ENCODE data around the gene PCDHB11.
"Not testable (repeated sequence)": the region's sequence is repeated elsewhere in the genome, so short reads cannot be mapped to it uniquely, and the experiment has no call there.

PCDHB11 gene

DNA sequence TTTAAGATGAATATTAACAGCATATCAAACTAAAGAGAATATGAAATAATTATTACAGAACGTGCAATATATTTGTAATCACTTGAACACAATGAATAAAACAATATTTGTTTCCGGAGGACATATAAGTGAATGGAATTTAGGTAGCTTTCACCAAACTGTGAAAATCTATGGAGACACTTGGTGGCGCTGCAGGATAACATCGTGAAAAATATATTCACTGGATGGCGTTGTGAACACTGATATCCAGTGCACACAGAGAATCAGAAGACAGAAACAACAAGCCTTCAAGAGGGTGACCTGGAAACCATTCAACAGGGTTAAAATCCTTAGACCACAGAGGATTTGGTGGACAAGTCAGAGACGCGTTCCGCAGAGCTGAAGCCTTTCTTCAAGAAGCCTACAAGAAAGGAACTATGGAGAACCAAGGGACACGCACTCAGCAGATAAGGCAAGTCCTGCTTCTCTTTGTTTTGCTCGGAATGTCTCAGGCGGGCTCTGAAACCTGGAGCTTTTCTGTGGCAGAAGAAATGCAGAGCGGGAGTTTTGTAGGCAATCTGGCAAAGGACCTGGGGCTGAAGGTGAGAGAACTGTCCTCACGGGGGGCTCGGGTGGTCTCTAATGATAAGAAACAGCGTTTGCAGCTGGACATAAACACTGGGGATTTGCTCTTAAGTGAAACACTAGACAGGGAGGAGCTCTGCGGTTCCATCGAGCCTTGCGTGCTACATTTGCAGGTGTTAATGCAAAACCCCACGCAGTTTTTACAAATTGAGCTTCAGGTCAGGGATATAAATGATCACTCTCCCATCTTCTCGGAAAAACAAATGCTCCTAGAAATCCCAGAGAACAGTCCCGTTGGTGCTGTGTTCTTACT lies at the start of gene PCDHB11:
PCDHB11 (plus strand) TSS at position 269 of the 877 bp plus-strand sequence; CDS start at position 417, 148 bp downstream.
- TF ChIP-seq, protein P1, sequence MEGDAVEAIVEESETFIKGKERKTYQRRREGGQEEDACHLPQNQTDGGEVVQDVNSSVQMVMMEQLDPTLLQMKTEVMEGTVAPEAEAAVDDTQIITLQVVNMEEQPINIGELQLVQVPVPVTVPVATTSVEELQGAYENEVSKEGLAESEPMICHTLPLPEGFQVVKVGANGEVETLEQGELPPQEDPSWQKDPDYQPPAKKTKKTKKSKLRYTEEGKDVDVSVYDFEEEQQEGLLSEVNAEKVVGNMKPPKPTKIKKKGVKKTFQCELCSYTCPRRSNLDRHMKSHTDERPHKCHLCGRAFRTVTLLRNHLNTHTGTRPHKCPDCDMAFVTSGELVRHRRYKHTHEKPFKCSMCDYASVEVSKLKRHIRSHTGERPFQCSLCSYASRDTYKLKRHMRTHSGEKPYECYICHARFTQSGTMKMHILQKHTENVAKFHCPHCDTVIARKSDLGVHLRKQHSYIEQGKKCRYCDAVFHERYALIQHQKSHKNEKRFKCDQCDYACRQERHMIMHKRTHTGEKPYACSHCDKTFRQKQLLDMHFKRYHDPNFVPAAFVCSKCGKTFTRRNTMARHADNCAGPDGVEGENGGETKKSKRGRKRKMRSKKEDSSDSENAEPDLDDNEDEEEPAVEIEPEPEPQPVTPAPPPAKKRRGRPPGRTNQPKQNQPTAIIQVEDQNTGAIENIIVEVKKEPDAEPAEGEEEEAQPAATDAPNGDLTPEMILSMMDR (IDR thresholded peaks at IDR 0.05; ENCODE audit: low read depth, low read length): no peak
- DNase-seq (ENCODE audit: low read depth, low spot score): no peak
- in situ Hi-C loops (cut with HindIII; ENCODE audit: low sequenced_read_pairs): no loop called here
- H3K4me3 ChIP-seq (ENCODE audit: low read depth, low read length): no peak within 1 kb of the TSS

DNA sequence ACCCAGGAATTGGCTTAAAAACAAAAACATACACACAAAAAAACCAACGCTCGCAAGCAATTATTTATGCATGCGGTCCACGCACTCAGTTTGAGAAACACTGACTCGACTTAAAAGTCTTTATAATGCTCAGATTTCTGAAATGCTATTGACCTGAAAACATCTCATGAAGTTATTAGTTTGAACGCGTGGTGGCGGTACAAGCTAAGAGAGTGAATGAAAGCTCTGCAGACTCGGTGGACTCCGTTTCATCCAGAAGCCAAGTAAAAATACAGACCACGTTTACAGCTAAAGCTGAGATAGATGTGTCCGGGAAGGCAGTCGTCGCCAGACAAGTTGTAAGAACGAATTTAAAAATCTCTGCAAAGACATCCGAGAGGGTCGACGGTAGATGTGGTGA lies 49.6 kb upstream of the PCDHB11 start, which contains the start of gene PCDHB6:
PCDHB6 (plus strand) TSS at position 246 of the 400 bp plus-strand sequence. CDS start 201 bp downstream, outside the sequence.
- no peak within 1 kb of the TSS for H3K4me3 ChIP-seq (ENCODE audit: low read depth, low read length)
- TF ChIP-seq, protein P1 (IDR thresholded peaks at IDR 0.05; ENCODE audit: low read depth, low read length): no peak
- DNase-seq (ENCODE audit: low read depth, low spot score): no peak
- in situ Hi-C loops (cut with HindIII; ENCODE audit: low sequenced_read_pairs): no loop called here

DNA sequence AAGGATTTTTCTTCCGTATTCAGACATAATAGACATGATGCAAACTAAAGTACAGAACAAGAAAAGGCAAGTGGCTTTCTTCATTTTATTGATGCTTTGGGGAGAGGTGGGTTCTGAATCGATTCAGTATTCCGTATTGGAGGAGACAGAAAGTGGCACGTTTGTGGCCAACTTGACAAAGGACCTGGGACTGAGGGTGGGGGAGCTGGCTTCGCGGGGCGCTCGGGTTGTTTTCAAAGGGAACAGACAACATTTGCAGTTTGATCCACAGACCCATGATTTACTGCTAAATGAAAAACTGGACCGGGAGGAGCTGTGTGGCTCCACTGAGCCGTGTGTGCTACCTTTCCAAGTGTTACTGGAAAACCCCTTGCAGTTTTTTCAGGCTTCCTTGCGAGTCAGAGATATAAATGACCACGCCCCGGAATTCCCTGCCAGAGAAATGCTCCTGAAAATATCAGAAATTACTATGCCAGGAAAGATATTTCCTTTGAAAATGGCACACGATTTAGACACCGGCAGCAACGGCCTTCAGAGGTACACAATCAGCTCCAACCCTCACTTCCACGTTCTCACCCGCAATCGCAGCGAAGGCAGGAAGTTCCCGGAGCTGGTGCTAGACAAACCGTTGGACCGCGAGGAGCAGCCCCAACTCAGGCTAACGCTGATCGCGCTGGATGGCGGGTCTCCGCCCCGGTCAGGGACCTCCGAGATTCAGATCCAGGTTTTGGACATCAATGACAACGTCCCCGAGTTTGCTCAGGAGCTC lies 49.0 kb upstream of the PCDHB11 start:
- no peak overlapping the region for H3K4me3 ChIP-seq (ENCODE audit: low read depth, low read length)
- TF ChIP-seq, protein P1 (IDR thresholded peaks at IDR 0.05; ENCODE audit: low read depth, low read length): no peak
- in situ Hi-C loops (cut with HindIII; ENCODE audit: low sequenced_read_pairs): no loop called here
- DNase-seq (ENCODE audit: low read depth, low spot score): no peak

DNA sequence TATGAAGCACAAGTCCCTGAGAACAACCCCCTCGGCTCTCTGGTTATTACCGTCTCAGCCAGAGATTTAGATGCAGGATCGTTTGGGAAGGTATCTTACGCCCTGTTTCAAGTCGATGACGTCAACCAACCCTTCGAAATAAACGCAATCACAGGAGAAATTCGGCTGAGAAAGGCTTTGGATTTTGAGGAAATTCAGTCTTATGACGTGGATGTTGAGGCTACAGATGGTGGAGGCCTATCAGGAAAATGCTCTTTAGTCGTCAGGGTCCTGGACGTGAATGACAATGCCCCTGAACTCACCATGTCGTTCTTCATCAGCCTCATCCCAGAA lies 48.5 kb upstream of the PCDHB11 start:
- in situ Hi-C loops (cut with HindIII; ENCODE audit: low sequenced_read_pairs): no loop called here
- TF ChIP-seq, protein P1 (IDR thresholded peaks at IDR 0.05; ENCODE audit: low read depth, low read length): no peak
- no peak for DNase-seq (ENCODE audit: low read depth, low spot score)
- no peak overlapping the region for H3K4me3 ChIP-seq (ENCODE audit: low read depth, low read length)

DNA sequence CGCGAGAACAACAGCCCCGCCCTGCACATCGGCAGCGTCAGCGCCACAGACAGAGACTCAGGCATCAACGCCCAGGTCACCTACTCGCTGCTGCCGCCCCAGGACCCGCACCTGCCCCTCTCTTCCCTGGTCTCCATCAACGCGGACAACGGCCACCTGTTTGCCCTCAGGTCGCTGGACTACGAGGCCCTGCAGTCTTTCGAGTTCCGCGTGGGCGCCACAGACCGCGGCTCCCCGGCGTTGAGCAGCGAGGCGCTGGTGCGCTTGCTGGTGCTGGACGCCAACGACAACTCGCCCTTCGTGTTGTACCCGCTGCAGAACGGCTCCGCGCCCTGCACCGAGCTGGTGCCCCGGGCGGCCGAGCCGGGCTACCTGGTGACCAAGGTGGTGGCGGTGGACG lies 47.8 kb upstream of the PCDHB11 start:
- DNase-seq (ENCODE audit: low read depth, low spot score); H3K4me3 ChIP-seq (ENCODE audit: low read depth, low read length); in situ Hi-C loops (cut with HindIII; ENCODE audit: low sequenced_read_pairs): not testable (repeated sequence)

DNA sequence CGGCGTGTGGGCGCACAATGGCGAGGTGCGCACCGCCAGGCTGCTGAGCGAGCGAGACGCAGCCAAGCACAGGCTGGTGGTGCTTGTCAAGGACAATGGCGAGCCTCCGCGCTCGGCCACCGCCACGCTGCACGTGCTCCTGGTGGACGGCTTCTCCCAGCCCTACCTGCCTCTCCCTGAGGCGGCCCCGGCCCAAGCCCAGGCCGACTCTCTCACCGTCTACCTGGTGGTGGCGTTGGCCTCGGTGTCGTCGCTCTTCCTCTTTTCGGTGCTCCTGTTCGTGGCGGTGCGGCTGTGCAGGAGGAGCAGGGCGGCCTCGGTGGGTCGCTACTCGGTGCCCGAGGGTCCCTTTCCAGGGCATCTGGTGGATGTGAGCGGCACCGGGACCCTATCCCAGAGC lies 47.3 kb upstream of the PCDHB11 start:
- in situ Hi-C loops (cut with HindIII; ENCODE audit: low sequenced_read_pairs); DNase-seq (ENCODE audit: low read depth, low spot score); H3K4me3 ChIP-seq (ENCODE audit: low read depth, low read length): not testable (repeated sequence)

DNA sequence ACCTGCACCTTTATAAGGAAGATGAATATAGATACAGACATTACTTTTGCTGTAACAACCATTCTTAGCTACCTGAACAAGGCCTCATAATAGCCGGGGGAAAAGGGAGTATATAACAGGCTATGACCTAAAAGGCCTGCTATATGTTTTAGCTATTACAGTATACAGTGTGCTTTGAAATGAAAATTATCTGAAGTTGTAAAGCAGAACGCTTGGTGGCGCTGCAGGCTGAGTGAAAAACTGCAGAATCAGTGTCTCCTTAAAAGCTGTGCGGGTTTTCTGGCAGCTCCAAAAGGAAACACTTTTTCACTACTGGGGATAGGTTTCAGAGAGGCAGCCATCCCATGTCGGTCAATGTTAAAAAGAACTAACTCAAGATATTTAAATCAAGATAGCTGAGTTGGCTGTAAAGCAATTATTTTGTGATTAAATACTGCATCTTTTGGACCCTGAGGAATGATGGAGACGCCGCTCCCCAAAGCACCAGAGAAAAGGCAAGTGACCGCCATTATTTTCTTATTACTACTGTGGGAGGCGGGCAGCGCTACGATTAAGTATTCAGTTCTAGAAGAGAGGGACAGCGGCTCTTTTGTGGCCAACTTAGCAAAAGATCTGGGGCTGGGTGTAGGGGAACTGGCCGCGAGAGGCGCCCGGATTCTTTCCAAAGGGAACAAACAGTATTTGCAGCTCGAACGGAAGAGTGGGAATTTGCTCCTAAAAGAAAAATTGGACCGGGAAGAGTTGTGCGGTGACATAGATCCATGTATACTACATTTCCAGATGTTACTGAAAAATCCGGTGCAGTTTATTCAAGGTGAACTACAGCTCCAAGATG lies 43.7 kb upstream of the PCDHB11 start:
- no peak overlapping the region for H3K4me3 ChIP-seq (ENCODE audit: low read depth, low read length)
- in situ Hi-C loops (cut with HindIII; ENCODE audit: low sequenced_read_pairs): no loop called here
- TF ChIP-seq, protein P1 (IDR thresholded peaks at IDR 0.05; ENCODE audit: low read depth, low read length): no peak
- DNase-seq (ENCODE audit: low read depth, low spot score): no peak

DNA sequence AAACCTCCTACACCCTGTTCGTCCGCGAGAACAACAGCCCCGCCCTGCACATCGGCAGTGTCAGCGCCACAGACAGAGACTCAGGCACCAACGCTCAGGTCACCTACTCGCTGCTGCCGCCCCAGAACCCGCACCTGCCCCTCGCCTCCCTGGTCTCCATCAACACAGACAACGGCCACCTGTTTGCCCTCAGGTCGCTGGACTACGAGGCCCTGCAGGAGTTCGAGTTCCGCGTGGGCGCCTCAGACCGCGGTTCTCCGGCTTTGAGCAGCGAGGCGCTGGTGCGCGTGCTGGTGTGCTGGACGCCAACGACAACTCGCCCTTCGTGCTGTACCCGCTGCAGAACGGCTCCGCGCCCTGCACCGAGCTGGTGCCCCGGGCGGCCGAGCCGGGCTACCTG lies 42.1 kb upstream of the PCDHB11 start:
- H3K4me3 ChIP-seq (ENCODE audit: low read depth, low read length); DNase-seq (ENCODE audit: low read depth, low spot score); in situ Hi-C loops (cut with HindIII; ENCODE audit: low sequenced_read_pairs): not testable (repeated sequence)

DNA sequence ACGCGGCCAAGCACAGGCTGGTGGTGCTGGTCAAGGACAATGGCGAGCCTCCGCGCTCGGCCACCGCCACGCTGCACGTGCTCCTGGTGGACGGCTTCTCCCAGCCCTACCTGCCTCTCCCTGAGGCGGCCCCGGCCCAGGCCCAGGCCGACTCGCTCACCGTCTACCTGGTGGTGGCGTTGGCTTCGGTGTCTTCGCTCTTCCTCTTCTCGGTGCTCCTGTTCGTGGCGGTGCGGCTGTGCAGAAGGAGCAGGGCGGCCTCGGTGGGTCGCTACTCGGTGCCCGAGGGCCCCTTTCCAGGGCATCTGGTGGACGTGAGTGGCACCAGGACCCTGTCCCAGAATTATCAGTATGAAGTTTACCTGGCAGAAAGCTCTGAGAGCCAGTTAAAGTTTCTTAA lies 41.5 kb upstream of the PCDHB11 start:
- H3K4me3 ChIP-seq (ENCODE audit: low read depth, low read length); DNase-seq (ENCODE audit: low read depth, low spot score); in situ Hi-C loops (cut with HindIII; ENCODE audit: low sequenced_read_pairs): not testable (repeated sequence)
